ENCODE data around the gene PRR19. TPM values are rescaled to one million over a fixed set of nuclear protein-coding genes. Genes with fewer than 3 reads are reported as not detected.

Gene PRR19
- total RNA-seq, 1 experiment from 2014 or later: not detected

- no peak overlapping the region for H3K27ac ChIP-seq (ENCODE audit: low read length)
- no peak overlapping the region for H3K4me2 ChIP-seq (ENCODE audit: low read length)
- no peak overlapping the region for H3K4me3 ChIP-seq (ENCODE audit: low read length)
- ChIA-PET POLR2A (ENCODE audit: unreplicated experiment) (no interaction called here), CTCF (no interaction called here)
- H2AFZ ChIP-seq (ENCODE audit: low read length): no peak overlapping the region
- no peak overlapping the region for H3K9ac ChIP-seq (ENCODE audit: low read length)
- no peaks in the 10 kb centered on the region for H3K27me3 ChIP-seq (ENCODE audit: low read length)
- BruUV-seq (replicated peaks): no TSS peak
- TF ChIP-seq EZH2phosphoT487 (IDR thresholded peaks at IDR 0.05; ENCODE audit: borderline replicate concordance, low read length) (no peak), EZH2 (IDR thresholded peaks at IDR 0.05; ENCODE audit: low read length, unreplicated experiment) (no peak), CTCF (conservative IDR thresholded peaks at IDR 0.05; ENCODE audit: low read depth, low read length) (no peak)
- no peaks in the 10 kb centered on the region for H3K9me3 ChIP-seq (ENCODE audit: low read length)
- H4K20me1 ChIP-seq (ENCODE audit: low read length): no peaks in the 10 kb centered on the region
- H3K9me2 ChIP-seq (replicated peaks; ENCODE audit: low read length): no peaks in the 10 kb centered on the region
- no peaks in the 10 kb centered on the region for H3K4me1 ChIP-seq (ENCODE audit: insufficient read depth, low read length)
- DNase-seq (no peak), ATAC-seq (no peak)
- H3K79me2 ChIP-seq (ENCODE audit: low read length): no peaks in the 10 kb centered on the region
- no peaks in the 10 kb centered on the region for H3F3A ChIP-seq (ENCODE audit: low read length, unreplicated experiment)
- no peaks in the 10 kb centered on the region for H3K36me3 ChIP-seq (ENCODE audit: low read depth, low read length)
- intact Hi-C loops (cut with micrococcal nuclease): no loop called here
Measured at GRCh38 chr19:42356686-42357085, 54.8 kb downstream of the PRR19 start.

GRCh38 chr19:42357290-42357689 is 55.4 kb downstream of the PRR19 start:
- H3K27me3 ChIP-seq (ENCODE audit: low read length): no peaks in the 10 kb centered on the region
- H3K4me1 ChIP-seq (ENCODE audit: insufficient read depth, low read length): no peaks in the 10 kb centered on the region
- POLR2A ChIA-PET (ENCODE audit: unreplicated experiment): no interaction called here
- no peaks in the 10 kb centered on the region for H3K9me3 ChIP-seq (ENCODE audit: low read length)
- intact Hi-C loops (cut with micrococcal nuclease): no loop called here
- H4K20me1 ChIP-seq (ENCODE audit: low read length): no peaks in the 10 kb centered on the region
- H3K36me3 ChIP-seq (ENCODE audit: low read depth, low read length): no peaks in the 10 kb centered on the region
- H3K79me2 ChIP-seq (ENCODE audit: low read length): no peaks in the 10 kb centered on the region
- BruUV-seq (replicated peaks): no TSS peak
- H3K4me2 ChIP-seq (ENCODE audit: low read length): no peak overlapping the region
- TF ChIP-seq CTCF (conservative IDR thresholded peaks at IDR 0.05; ENCODE audit: low read depth, low read length) (no peak), EZH2phosphoT487 (IDR thresholded peaks at IDR 0.05; ENCODE audit: borderline replicate concordance, low read length) (no peak), EZH2 (IDR thresholded peaks at IDR 0.05; ENCODE audit: low read length, unreplicated experiment) (no peak)
- no peaks in the 10 kb centered on the region for H3F3A ChIP-seq (ENCODE audit: low read length, unreplicated experiment)
- no peak overlapping the region for H3K27ac ChIP-seq (ENCODE audit: low read length)
- H3K4me3 ChIP-seq (ENCODE audit: low read length): no peak overlapping the region
- DNase-seq: no peak
- ATAC-seq: no peak
- no peak overlapping the region for H3K9ac ChIP-seq (ENCODE audit: low read length)
- H3K9me2 ChIP-seq (replicated peaks; ENCODE audit: low read length): no peaks in the 10 kb centered on the region
- H2AFZ ChIP-seq (ENCODE audit: low read length): no peak overlapping the region
- CTCF ChIA-PET: no interaction called here

Small RNA genes within 50 kb of the gene (microRNA-seq; reads per million reads assigned to microRNA genes)
- gene MIR8077 (ENCODE audit: unreplicated experiment): not detected

Other genes with a start within 250 kb of the PRR19 start
- gene GRIK5, start 231.9 kb upstream of the PRR19 start, total RNA-seq (2014; rRNA removed): 0.12 TPM in 1 of 2 replicates, not detected in the other
- 14.4 and 15.2 TPM in 2 replicates for gene ZNF574, start 226.0 kb upstream of the PRR19 start, total RNA-seq (2014; rRNA removed)
- 1.4 and 2.4 TPM in 2 replicates for gene POU2F2, start 169.7 kb upstream of the PRR19 start, total RNA-seq (2014; rRNA removed)
- 34.4 and 38.2 TPM in 2 replicates for gene DEDD2, start 84.5 kb upstream of the PRR19 start, total RNA-seq (2014; rRNA removed)
- 5.1 and 6.1 TPM in 2 replicates for gene ZNF526, start 81.8 kb upstream of the PRR19 start, total RNA-seq (2014; rRNA removed)
- gene GSK3A, start 59.5 kb upstream of the PRR19 start, total RNA-seq (2014; rRNA removed): 25.0 and 29.0 TPM in 2 replicates
- 17.0 and 40.2 TPM in 2 replicates for gene ERF, start 47.0 kb upstream of the PRR19 start, total RNA-seq (2014; rRNA removed)
- gene CIC, start 32.9 kb upstream of the PRR19 start, total RNA-seq (2014; rRNA removed): 9.8 and 21.4 TPM in 2 replicates
- gene PAFAH1B3, start 492 bp downstream of the PRR19 start, total RNA-seq (2014; rRNA removed): not detected in 2 replicates
- 0.29 and 0.69 TPM in 2 replicates for gene TMEM145, start 11.2 kb downstream of the PRR19 start, total RNA-seq (2014; rRNA removed)
- 7.7 and 12.2 TPM in 2 replicates for gene MEGF8, start 23.5 kb downstream of the PRR19 start, total RNA-seq (2014; rRNA removed)
- 4.1 and 4.5 TPM in 2 replicates for gene CNFN, start 88.2 kb downstream of the PRR19 start, total RNA-seq (2014; rRNA removed)
- gene LIPE, start 125.3 kb downstream of the PRR19 start, total RNA-seq (2014; rRNA removed): 2.1 and 3.7 TPM in 2 replicates
- 0.98 TPM in 1 of 2 replicates, not detected in the other for gene CXCL17, start 140.8 kb downstream of the PRR19 start, total RNA-seq (2014; rRNA removed)
- gene CEACAM1, start 226.3 kb downstream of the PRR19 start, total RNA-seq (2014; rRNA removed): 0.81 and 0.95 TPM in 2 replicates

Measured in PC-3 (cell line).